ENCODE results near the gene FOXD2.
"Not testable (repeated sequence)": the region's sequence is repeated elsewhere in the genome, so short reads cannot be mapped to it uniquely, and the experiment has no call there.

FOXD2 gene

GRCh38 chr1:47440599-47441081 is 2.8 kb downstream of the FOXD2 start:
- no peak for DNase-seq

GRCh38 chr1:47441450-47442106 is 3.7 kb downstream of the FOXD2 start:
- no peak for DNase-seq

- DNase-seq = no peak
These were observed 4.4 kb downstream of the FOXD2 start for GRCh38 chr1:47442202-47442601.

- DNase-seq = no peak
These were observed 5.1 kb downstream of the FOXD2 start for GRCh38 chr1:47442842-47443529.

- no peak for DNase-seq
These were observed 5.9 kb downstream of the FOXD2 start for GRCh38 chr1:47443530-47444296.

GRCh38 chr1:47444297-47444561 is 6.4 kb downstream of the FOXD2 start:
- DNase-seq = no peak

- DNase-seq = no peak
These were observed 7.0 kb downstream of the FOXD2 start for GRCh38 chr1:47444562-47445465.

- DNase-seq = no peak
These were observed 8.1 kb downstream of the FOXD2 start for GRCh38 chr1:47445823-47446550.

GRCh38 chr1:47448462-47449222 is 10.8 kb downstream of the FOXD2 start:
- no peak for DNase-seq

GRCh38 chr1:47449822-47450552 is 12.1 kb downstream of the FOXD2 start:
- no peak for DNase-seq

GRCh38 chr1:47450606-47451005 is 12.8 kb downstream of the FOXD2 start:
- DNase-seq = no peak

- no peak for DNase-seq
These were observed 14.6 kb downstream of the FOXD2 start for GRCh38 chr1:47452426-47452825.

GRCh38 chr1:47453910-47454309 is 16.1 kb downstream of the FOXD2 start:
- DNase-seq = not testable (repeated sequence)

GRCh38 chr1:47456250-47456649 is 18.4 kb downstream of the FOXD2 start:
- no peak for DNase-seq

- not testable (repeated sequence) for DNase-seq
These were observed 19.7 kb downstream of the FOXD2 start for GRCh38 chr1:47457547-47457946.

GRCh38 chr1:47459253-47459788 is 21.5 kb downstream of the FOXD2 start:
- no peak for DNase-seq

- no peak for DNase-seq
These were observed 22.2 kb downstream of the FOXD2 start for GRCh38 chr1:47460040-47460439.

GRCh38 chr1:47460456-47460855 is 22.6 kb downstream of the FOXD2 start:
- no peak for DNase-seq

- no peak for DNase-seq
These were observed 27.8 kb downstream of the FOXD2 start for GRCh38 chr1:47465605-47466004.

GRCh38 chr1:47468709-47469389 is 31.0 kb downstream of the FOXD2 start:
- DNase-seq = no peak
